GM18907 (cell line): ENCODE measurements around the gene C15orf40.
"Not testable (repeated sequence)": the region's sequence is repeated elsewhere in the genome, so short reads cannot be mapped to it uniquely, and the experiment has no call there.

Source experiments
- ATAC-seq: cut with Tn5 transposase; IDR thresholded peaks from one replicate; pipeline ENCODE4 v1.9.1; 2021; ENCODE audit warnings: mild to moderate bottlenecking, moderate library complexity; ENCODE audit not compliant: unreplicated experiment

C15orf40 gene

GRCh38 chr15:83011271-83012075, at the start of gene C15orf40:
Gene C15orf40, minus strand, starts transcription at chr15:83011639. Its CDS starts 32 bp downstream, at chr15:83011607.
- ATAC-seq, result peak; percentile 88

GRCh38 chr15:83057696-83058376, 46.4 kb upstream of the C15orf40 start:
- ATAC-seq, result no peak

- ATAC-seq, result no peak
Observed at GRCh38 chr15:83057002-83057401, 45.6 kb upstream of the C15orf40 start.

DNA sequence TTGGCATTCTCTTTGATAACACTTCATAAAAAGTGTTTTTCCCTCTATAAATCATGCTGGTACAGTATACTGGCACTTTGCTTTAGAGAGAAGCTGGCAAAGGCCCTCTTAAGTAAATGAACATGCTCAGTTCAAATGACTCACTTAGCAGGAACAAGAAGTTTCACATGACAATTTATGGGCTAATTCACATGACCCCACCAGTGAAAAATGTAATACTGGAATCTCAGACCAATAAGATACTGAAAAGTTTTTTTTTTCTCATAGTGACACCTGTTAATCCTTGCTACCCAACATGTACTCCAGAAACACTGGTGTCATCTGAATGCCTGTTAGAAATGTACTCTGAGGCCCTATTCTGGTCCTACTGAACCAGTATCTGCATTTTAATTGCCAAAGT, 41.7 kb upstream of the C15orf40 start:
- no peak for ATAC-seq

DNA sequence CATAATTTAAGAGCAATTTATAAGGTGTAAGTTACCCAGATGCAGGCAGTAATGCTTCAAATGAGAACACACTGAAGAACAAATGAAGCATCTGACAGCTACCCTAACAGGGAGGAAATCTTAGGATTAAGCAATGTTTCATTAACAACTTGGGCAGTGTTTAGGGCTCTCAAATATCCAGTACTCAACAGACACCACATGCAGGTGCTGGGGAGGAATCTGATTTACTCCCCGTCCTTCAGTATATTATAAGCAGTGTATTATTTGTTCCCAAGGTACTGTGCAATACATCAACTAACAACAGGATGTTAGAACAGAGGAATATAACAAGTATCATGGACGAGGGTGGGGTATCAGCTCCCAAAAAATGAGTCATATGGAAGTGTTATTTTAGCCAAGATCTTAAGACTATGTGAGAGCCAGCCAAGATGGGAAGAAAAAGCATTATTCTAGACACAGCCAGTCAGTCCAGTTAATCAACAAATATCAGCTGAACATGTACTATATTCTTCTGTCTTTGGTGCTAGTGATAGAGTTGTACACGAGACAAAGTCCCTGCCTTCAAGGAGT, 35.2 kb upstream of the C15orf40 start:
- no peak for ATAC-seq

GRCh38 chr15:83044156-83044555, 32.7 kb upstream of the C15orf40 start:
- no peak for ATAC-seq

GRCh38 chr15:83039206-83039605, 27.8 kb upstream of the C15orf40 start:
- no peak for ATAC-seq

- ATAC-seq, result no peak
Observed at GRCh38 chr15:83036253-83036652, 24.8 kb upstream of the C15orf40 start.

DNA sequence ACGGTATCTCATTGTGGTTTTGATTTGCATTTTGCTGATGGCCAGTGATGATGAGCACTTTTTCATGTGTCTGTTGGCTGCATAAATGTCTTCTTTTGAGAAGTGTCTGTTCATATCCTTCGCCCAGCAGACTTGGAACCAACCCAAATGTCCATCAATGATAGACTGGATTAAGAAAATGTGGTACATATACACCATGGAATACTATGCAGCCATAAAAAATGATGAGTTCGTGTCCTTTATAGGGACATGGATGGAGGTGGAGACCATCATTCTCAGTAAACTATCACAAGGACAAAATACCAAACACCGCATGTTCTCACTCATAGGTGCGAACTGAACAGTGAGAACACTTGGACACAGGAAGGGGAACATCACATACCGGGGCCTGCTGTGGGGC, 19.8 kb upstream of the C15orf40 start:
- not testable (repeated sequence) for ATAC-seq

- no peak for ATAC-seq
Observed at GRCh38 chr15:83030021-83030420, 18.6 kb upstream of the C15orf40 start.

DNA sequence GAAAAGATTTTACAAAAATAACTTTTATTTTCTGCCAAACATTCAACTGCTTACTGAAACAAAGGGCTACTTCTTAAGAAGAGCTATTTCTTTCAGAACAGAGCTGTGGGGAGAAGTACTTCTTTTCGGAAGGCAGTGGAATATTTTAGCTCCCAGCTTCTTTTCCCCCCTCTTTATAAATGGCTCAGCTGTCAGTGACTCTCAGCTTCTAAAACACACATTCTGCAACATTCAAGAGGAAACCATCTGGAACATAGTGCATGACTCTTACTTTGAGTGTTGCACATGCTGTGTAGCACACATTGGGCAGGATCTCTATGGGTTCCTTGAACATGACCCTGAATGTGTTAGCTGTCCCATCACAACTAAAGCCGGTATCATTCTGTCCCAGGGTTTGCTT, 7.0 kb upstream of the C15orf40 start:
- no peak for ATAC-seq

- ATAC-seq, result no peak
Observed at GRCh38 chr15:83016906-83017305, 5.5 kb upstream of the C15orf40 start.

GRCh38 chr15:83015361-83015760, 3.9 kb upstream of the C15orf40 start:
- no peak for ATAC-seq

DNA sequence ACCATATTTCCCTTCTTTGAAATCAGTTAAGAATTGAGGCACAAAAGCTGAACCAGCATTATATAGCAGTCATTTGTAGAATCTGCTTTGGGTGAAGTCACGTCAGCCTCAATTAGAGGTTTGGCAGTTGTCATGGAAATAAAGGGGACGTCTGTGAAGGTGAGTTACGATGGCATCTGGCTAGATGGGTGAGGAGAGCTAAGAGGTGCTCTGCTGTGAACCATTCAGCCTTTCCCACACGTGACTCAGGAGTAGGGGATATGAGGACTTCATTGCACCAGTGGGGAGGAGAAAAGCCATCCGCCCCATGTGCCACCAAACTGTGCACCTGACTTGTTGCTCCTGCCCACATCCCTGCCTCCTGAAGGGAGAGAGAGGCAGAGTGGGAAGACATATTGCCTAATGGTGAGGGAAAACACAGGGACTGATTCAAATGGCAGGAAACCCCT, 2.8 kb upstream of the C15orf40 start:
- no peak for ATAC-seq

GRCh38 chr15:83012636-83013035, 1.2 kb upstream of the C15orf40 start:
- ATAC-seq, result no peak

DNA sequence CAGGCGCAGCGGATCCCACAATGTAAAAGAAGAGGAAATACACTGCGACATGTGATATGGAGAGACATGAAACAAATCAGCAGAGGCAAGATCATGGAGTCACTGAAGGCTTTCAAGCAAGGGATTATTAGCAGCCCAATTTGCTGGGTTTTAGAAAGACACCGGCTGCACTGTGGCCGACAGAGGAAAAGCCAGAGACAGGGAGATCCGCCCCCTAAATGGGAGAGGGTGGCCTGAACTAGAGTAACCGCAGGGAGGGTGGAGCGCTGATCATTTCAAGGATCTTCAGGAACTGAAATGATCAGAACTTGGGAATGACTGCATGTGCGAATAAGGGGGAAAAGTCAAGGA, 612 bp upstream of the C15orf40 start:
- no peak for ATAC-seq

- peak; percentile 68 for ATAC-seq
Observed at GRCh38 chr15:83010709-83011270, 649 bp downstream of the C15orf40 start.

- ATAC-seq, result not testable (repeated sequence)
Observed at GRCh38 chr15:83000672-83001031, 10.8 kb downstream of the C15orf40 start.

DNA sequence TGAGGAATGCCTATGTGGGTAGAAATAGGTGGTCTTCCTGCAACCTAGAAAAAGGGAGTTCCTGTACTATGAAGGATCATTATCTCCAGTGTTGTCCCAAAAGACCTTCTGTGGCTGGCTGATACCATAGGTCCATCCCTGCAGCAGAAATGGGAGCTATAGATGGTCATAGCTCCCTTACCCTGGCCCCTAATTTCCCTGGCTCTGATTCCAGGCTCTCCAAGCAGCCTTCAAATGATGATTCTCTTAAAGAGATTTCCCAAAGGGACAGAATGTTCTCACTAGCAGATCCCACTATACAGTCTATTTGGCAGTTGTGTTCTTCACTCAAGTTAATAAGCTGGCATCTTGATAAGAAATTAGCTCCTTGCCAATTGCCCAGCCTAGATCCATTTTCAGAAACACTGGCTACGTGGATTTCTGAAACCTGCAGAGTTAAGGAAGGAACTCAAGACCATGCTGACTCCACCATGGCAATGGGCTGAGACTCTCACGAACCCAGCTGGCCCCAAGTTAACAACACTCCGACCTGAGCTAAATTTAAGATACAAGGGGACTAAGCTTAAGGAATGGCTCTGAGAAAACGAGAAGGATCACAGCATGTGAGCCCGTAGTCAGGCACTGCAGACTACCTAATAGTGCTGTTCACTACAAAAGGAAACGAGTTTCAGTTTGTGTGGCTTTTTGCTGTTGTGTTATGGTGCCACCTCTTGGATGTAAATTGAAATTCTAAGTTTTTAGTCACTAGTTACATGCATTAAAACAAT, 11.4 kb downstream of the C15orf40 start:
- ATAC-seq, result peak; percentile 81

- no peak for ATAC-seq
Observed at GRCh38 chr15:82999426-82999825, 12.0 kb downstream of the C15orf40 start.

GRCh38 chr15:82995938-82996337, 15.5 kb downstream of the C15orf40 start:
- no peak for ATAC-seq
